Astrocyte (in vitro differentiated cells and primary cell): ENCODE results near the gene XPC. TPM values are rescaled to one million over a fixed set of nuclear protein-coding genes. Genes with fewer than 3 reads are reported as not detected.

ENCODE experiments used
- DNase-seq: peaks from one replicate; pipeline ENCODE4 v3.0.0-alpha.2; 2010; ENCODE audit warnings: low read depth
- FAIRE-seq: peaks from 2 replicates; lab custom pipeline; 2011; peaks lifted over from hg19 to GRCh38; lab: Jason Lieb, UNC
- H2AFZ ChIP-seq: 2 replicates; pipeline ENCODE4 v1.6.0; 2012; ENCODE audit warnings: low read depth, low read length, inconsistent platforms
- H3K27ac ChIP-seq: 2 replicates; pipeline ENCODE4 v1.5.1; 2011; ENCODE audit warnings: low read depth, low read length, inconsistent platforms
- H3K27me3 ChIP-seq: 2 replicates; pipeline ENCODE4 v1.6.0; 2011; ENCODE audit warnings: low read length, inconsistent platforms; ENCODE audit not compliant: insufficient read depth
- H3K36me3 ChIP-seq: 2 replicates; pipeline ENCODE4 v1.5.1; 2011; ENCODE audit warnings: low read length, inconsistent platforms; ENCODE audit not compliant: insufficient read depth
- H3K4me1 ChIP-seq: 2 replicates; pipeline ENCODE4 v1.5.1; 2011; ENCODE audit warnings: low read length, inconsistent platforms; ENCODE audit not compliant: insufficient read depth
- H3K4me2 ChIP-seq: 2 replicates; pipeline ENCODE4 v1.6.0; 2012; ENCODE audit warnings: low read length, inconsistent platforms
- H3K4me3 ChIP-seq: 2 replicates; pipeline ENCODE4 v1.5.1; 2011; ENCODE audit warnings: low read depth, mild to moderate bottlenecking, low read length, inconsistent platforms; ENCODE audit not compliant: insufficient read depth
- H3K79me2 ChIP-seq: 2 replicates; pipeline ENCODE4 v1.6.0; 2012; ENCODE audit warnings: mild to moderate bottlenecking, low read length, inconsistent platforms; ENCODE audit not compliant: insufficient read depth
- H3K9ac ChIP-seq: 2 replicates; pipeline ENCODE4 v1.6.0; 2012; ENCODE audit warnings: mild to moderate bottlenecking, low read length, inconsistent platforms
- H3K9me3 ChIP-seq: 2 replicates; pipeline ENCODE4 v1.5.1; 2012; ENCODE audit warnings: low read depth, mild to moderate bottlenecking, low read length, inconsistent platforms; ENCODE audit not compliant: insufficient read depth
- H4K20me1 ChIP-seq: 2 replicates; pipeline ENCODE4 v1.6.0; 2012; ENCODE audit warnings: low read length, inconsistent platforms; ENCODE audit not compliant: insufficient read depth
- H3K27ac Mint-ChIP-seq: one replicate; pipeline ENCODE4 v1.8.0; 2021; ENCODE audit warnings: mild to moderate bottlenecking, mixed read lengths; ENCODE audit not compliant: unreplicated experiment
- H3K27me3 Mint-ChIP-seq: one replicate; pipeline ENCODE4 v1.8.0; 2021; ENCODE audit warnings: low read depth, mixed read lengths; ENCODE audit not compliant: unreplicated experiment
- H3K36me3 Mint-ChIP-seq: one replicate; pipeline ENCODE4 v1.8.0; 2021; ENCODE audit warnings: low read depth, mixed read lengths; ENCODE audit not compliant: unreplicated experiment
- H3K4me1 Mint-ChIP-seq: one replicate; pipeline ENCODE4 v1.8.0; 2021; ENCODE audit warnings: low read depth, mixed read lengths; ENCODE audit not compliant: unreplicated experiment
- H3K4me3 Mint-ChIP-seq: one replicate; pipeline ENCODE4 v1.8.0; 2021; ENCODE audit warnings: mild to moderate bottlenecking, moderate library complexity, mixed read lengths; ENCODE audit not compliant: unreplicated experiment
- H3K9me3 Mint-ChIP-seq: one replicate; pipeline ENCODE4 v1.8.0; 2021; ENCODE audit warnings: mild to moderate bottlenecking, mixed read lengths; ENCODE audit not compliant: unreplicated experiment
- EZH2 ChIP-seq: IDR thresholded peaks from 2 replicates; pipeline ENCODE4 v1.6.1; 2012; ENCODE audit warnings: mild to moderate bottlenecking, low read length, inconsistent platforms; ENCODE audit not compliant: insufficient read depth
- total RNA-seq: library from RNA; stranded (reverse); gene quantifications from 2 replicates; pipeline ENCODE4 v1.2.1, GENCODE V29; 2021
- TF ChIP-seq, protein P1 (sequence below): IDR thresholded peaks from 2 replicates; pipeline ENCODE4 v1.5.1; 2011; ENCODE audit warnings: low read depth, mild to moderate bottlenecking, inconsistent platforms, low read length, moderate library complexity; ENCODE audit not compliant: insufficient read depth

The XPC gene
- total RNA-seq, 1 donor from 2014 or later = 33.6 TPM

DNA sequence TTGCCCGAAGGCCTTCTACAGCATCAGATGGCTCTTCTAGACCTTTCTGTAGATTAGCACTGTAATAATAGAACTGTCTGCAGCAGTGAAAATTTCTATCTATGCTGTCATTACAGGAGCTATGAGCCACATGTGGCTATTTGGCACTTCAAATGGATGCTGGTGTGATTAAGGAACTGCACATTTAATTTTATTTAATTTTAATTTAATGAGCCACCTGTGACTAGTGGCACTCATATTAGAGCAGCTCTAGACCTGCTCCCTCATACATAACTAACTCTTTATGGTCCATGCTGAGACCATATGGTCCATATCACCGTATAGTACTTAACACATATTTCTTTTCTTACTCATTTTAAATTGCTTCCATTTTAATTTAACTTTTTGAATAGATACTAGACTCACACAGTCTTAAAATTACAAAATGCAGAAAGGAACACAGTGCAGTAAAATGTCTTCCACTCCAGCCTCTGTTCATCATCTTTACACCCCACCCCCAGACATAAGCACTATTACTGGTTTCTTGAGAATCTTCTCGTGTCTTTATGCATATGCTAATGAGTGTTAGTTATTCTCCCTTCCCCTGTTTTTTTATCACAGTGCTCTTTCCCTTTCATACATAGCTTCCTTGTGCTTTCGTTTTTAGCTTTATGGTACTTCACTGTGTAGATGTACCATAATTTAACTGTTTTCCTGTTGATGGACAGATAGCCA is 9.8 kb upstream of the XPC start:
- peaks cover 21% of the 10 kb centered on the region for H3K36me3 Mint-ChIP-seq
- TF ChIP-seq, protein P1, sequence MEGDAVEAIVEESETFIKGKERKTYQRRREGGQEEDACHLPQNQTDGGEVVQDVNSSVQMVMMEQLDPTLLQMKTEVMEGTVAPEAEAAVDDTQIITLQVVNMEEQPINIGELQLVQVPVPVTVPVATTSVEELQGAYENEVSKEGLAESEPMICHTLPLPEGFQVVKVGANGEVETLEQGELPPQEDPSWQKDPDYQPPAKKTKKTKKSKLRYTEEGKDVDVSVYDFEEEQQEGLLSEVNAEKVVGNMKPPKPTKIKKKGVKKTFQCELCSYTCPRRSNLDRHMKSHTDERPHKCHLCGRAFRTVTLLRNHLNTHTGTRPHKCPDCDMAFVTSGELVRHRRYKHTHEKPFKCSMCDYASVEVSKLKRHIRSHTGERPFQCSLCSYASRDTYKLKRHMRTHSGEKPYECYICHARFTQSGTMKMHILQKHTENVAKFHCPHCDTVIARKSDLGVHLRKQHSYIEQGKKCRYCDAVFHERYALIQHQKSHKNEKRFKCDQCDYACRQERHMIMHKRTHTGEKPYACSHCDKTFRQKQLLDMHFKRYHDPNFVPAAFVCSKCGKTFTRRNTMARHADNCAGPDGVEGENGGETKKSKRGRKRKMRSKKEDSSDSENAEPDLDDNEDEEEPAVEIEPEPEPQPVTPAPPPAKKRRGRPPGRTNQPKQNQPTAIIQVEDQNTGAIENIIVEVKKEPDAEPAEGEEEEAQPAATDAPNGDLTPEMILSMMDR = no peak
- no peak for TF ChIP-seq EZH2
- H2AFZ ChIP-seq = no peak overlapping the region
- DNase-seq (no peak), FAIRE-seq (no peak)
- H3K27ac ChIP-seq = no peak overlapping the region
- no peaks in the 10 kb centered on the region for H3K27me3 ChIP-seq
- no peak overlapping the region for H3K9ac ChIP-seq
- no peak overlapping the region for H3K27ac Mint-ChIP-seq
- H3K4me3 Mint-ChIP-seq = no peak overlapping the region
- H3K4me1 ChIP-seq = no peaks in the 10 kb centered on the region
- no peak overlapping the region for H3K4me2 ChIP-seq
- peaks cover 8% of the 10 kb centered on the region for H4K20me1 ChIP-seq
- H3K9me3 ChIP-seq = no peaks in the 10 kb centered on the region
- H3K4me3 ChIP-seq = no peak overlapping the region
- no peaks in the 10 kb centered on the region for H3K4me1 Mint-ChIP-seq
- peaks cover 17% of the 10 kb centered on the region for H3K36me3 ChIP-seq
- no peaks in the 10 kb centered on the region for H3K27me3 Mint-ChIP-seq
- H3K79me2 ChIP-seq = peaks cover 31% of the 10 kb centered on the region
- peaks cover 8% of the 10 kb centered on the region for H3K9me3 Mint-ChIP-seq

DNA sequence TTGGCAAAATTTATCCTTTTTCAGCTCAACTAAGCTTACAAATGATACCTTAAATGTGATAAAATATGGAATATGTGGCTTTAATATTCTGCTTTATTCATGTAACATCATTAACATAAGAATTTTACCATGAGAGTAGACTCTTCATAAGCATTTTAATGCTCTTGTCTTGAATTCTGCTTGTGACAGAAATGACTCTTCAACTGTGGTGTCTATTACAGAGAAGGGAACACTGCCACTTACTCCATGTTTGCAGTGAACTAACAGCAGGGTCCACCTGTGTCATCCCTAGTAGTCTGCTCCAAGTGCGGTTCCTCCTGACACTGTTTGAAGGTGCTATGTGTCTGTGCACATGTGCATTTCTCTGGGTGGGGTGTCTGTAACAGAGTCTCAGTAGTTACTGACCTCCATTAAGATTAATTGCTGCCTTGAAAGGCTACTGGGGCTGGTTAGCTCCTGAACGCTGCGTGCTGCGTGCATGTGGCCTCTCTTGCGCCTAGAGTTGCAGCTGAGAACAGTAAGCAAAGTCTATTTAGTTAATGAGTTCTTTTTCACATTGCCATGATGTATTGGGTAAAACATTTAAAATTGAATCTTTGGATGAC is 8.6 kb upstream of the XPC start:
- Mint-ChIP-seq H3K27me3 (no peaks in the 10 kb centered on the region), H3K4me1 (no peaks in the 10 kb centered on the region), H3K36me3 (peaks cover 21% of the 10 kb centered on the region), H3K4me3 (no peak overlapping the region), H3K9me3 (peaks cover 8% of the 10 kb centered on the region), H3K27ac (no peak overlapping the region)
- Histone ChIP-seq H3K4me3 (no peak overlapping the region), H3K4me1 (no peaks in the 10 kb centered on the region), H3K9ac (no peak overlapping the region), H2AFZ (no peak overlapping the region), H4K20me1 (peaks cover 8% of the 10 kb centered on the region), H3K79me2 (peaks cover 44% of the 10 kb centered on the region), H3K27me3 (no peaks in the 10 kb centered on the region), H3K27ac (no peak overlapping the region), H3K9me3 (no peaks in the 10 kb centered on the region), H3K36me3 (peaks cover 25% of the 10 kb centered on the region), H3K4me2 (no peak overlapping the region)
- FAIRE-seq (no peak), DNase-seq (no peak)
- no peak for TF ChIP-seq EZH2
- TF ChIP-seq, protein P1 = no peak
